Measurements from ENCODE around the gene RNF212B.
"Not testable (repeated sequence)": the region's sequence is repeated elsewhere in the genome, so short reads cannot be mapped to it uniquely, and the experiment has no call there.

- not testable (repeated sequence) for TF ChIP-seq CTCF, POLR2A (IDR thresholded peaks at IDR 0.05)
Observed at GRCh38 chr14:23241061-23241715, 3.5 kb downstream of the RNF212B start.

Measured in lower leg skin (tissue), 3 donors.